Heart left ventricle (tissue), 13 donors: ENCODE measurements around the gene CFAP141.

ENCODE experiments used
- POLR2A ChIP-seq, 2 donors: fragments of 450-650 bp; IDR thresholded peaks; one replicate each; pipeline ENCODE4 v1.6.1; 2017; ENCODE audit warnings: antibody characterized with exemption in 2 of 2, mild to moderate bottlenecking in 2 of 2, moderate library complexity in 2 of 2
- TF ChIP-seq, protein P1 (sequence below), 12 donors: fragments of 200-600 bp; sonication (generic) in 4 of 12; IDR thresholded peaks; one replicate each; pipeline versions ENCODE4 v1.5.0 to v1.8.0; 2018 to 2022; ENCODE audit warnings: antibody characterized with exemption in 12 of 12, mild to moderate bottlenecking in 5 of 12
- donor health status: ischemic (EF 13 %, LVEDD 7.1; RV severe dilation, severe dysfunction).
- donor health status: DM: no; HTN: yes; CAD: no.
- donor health status: DM: no; HTN: no; CAD: no.
- donor health status: ischemic (EF 25% LVEDD 6.9; RV normal size, moderate dysfunction).
- donor health status: ischemic (EF 25% LVEDD 5.7; RV mildly dilated, moderate dysfunction).
- donor health status: ischemic (EF 35%, LVEDD 5.7; RV mildly dilated, moderate dysfunction).
- donor health status: nonischemic (EF 11% LVEDD 7.7; RV severe dilation, severe dysfunction).
- donor health status: DM: yes; HTN: yes; CAD: no.
- donor health status: PGD.
- donor health status: ischemic (EF 29% LVEDD 5.4; RV normal size, mild dysfunction).
- donor health status: nonischemic (EF 23%, LVEDD 6.1; RV moderate dilation, normal function).

DNA sequence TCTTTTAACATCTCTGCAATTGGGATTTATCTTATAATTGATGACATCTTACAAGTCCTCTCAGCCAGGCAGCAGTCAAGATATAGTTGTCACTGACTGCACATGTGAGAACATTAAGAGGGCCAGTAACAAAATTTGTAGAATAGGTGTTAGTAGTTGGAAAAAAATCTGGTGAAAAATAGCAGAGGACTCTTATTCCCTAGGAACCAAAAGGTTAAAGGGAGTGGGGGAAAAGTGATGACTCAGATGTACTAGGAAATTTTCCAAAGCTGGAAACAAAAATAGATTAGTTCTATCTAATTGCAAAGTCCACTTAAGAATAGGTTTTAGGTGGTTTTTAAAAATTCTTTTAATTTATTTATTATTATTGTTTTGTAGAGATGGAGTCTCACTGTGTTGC lies 54.8 kb downstream of the CFAP141 start:
- no peak for TF ChIP-seq POLR2A (IDR thresholded peaks at IDR 0.05)
- TF ChIP-seq, protein P1, sequence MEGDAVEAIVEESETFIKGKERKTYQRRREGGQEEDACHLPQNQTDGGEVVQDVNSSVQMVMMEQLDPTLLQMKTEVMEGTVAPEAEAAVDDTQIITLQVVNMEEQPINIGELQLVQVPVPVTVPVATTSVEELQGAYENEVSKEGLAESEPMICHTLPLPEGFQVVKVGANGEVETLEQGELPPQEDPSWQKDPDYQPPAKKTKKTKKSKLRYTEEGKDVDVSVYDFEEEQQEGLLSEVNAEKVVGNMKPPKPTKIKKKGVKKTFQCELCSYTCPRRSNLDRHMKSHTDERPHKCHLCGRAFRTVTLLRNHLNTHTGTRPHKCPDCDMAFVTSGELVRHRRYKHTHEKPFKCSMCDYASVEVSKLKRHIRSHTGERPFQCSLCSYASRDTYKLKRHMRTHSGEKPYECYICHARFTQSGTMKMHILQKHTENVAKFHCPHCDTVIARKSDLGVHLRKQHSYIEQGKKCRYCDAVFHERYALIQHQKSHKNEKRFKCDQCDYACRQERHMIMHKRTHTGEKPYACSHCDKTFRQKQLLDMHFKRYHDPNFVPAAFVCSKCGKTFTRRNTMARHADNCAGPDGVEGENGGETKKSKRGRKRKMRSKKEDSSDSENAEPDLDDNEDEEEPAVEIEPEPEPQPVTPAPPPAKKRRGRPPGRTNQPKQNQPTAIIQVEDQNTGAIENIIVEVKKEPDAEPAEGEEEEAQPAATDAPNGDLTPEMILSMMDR (IDR thresholded peaks at IDR 0.05): no peak
